Gastroesophageal sphincter (tissue), 4 donors: ENCODE measurements around the gene EMB. TPM values are rescaled to one million over a fixed set of nuclear protein-coding genes. Genes with fewer than 3 reads are reported as not detected.
A peak's percentile ranks its signal among the peaks of the same experiment; 100 is the strongest.
"Not testable (repeated sequence)": the region's sequence is repeated elsewhere in the genome, so short reads cannot be mapped to it uniquely, and the experiment has no call there.

Source experiments
- ATAC-seq: fragments of 150-250 bp; one replicate; pipeline ENCODE4 v1.9.1; 2016; ENCODE audit warnings: mild to moderate bottlenecking, moderate library complexity
- H3K27ac ChIP-seq, 4 donors: fragments of 200-600 bp; sonication (generic) in 3 of 4; 1 replicate in 3 of 4; 2 replicates in 1 of 4; pipeline ENCODE4 v1.5.1; 2016 to 2019
- H3K27me3 ChIP-seq: fragments of 200-600 bp; sonication (generic); one replicate; pipeline ENCODE4 v1.5.1; 2019
- H3K36me3 ChIP-seq, 2 donors: fragments of 200-600 bp; sonication (generic); one replicate each; pipeline ENCODE4 v1.5.1; 2019; ENCODE audit warnings: control low read depth in 1 of 2
- H3K4me1 ChIP-seq, 3 donors: fragments of 200-600 bp; sonication (generic); 1 replicate in 2 of 3; 2 replicates in 1 of 3; pipeline ENCODE4 v1.5.1; 2016 to 2019; ENCODE audit warnings: control low read depth in 2 of 3
- H3K4me3 ChIP-seq, 2 donors: fragments of 200-600 bp; sonication (generic); one replicate each; pipeline ENCODE4 v1.5.1; 2019; ENCODE audit warnings: mild to moderate bottlenecking in 1 of 2, moderate library complexity in 1 of 2
- H3K9me3 ChIP-seq, 3 donors: fragments of 200-600 bp; sonication (generic); one replicate each; pipeline ENCODE4 v1.5.1; 2017 to 2019; ENCODE audit warnings: control low read depth in 2 of 3
- CTCF ChIP-seq, 4 experiments: fragments of 200-600 bp in 2 of 4; fragments of 450-650 bp in 2 of 4; sonication (generic) in 1 of 4; IDR thresholded peaks; one replicate each; pipeline ENCODE4 v1.5.1; 2017 to 2019; ENCODE audit warnings: antibody characterized with exemption in 4 of 4, mild to moderate bottlenecking in 2 of 4, moderate library complexity in 2 of 4
- EP300 ChIP-seq: sonication (generic); formaldehyde crosslinking; IDR thresholded peaks from one replicate; pipeline ENCODE4 v1.6.1; 2017; ENCODE audit warnings: antibody characterized with exemption, mild to moderate bottlenecking
- POLR2A ChIP-seq, 2 donors: fragments of 450-650 bp; IDR thresholded peaks; one replicate each; pipeline ENCODE4 v1.6.1; 2017; ENCODE audit warnings: antibody characterized with exemption in 2 of 2, mild to moderate bottlenecking in 2 of 2, moderate library complexity in 1 of 2
- POLR2AphosphoS5 ChIP-seq: sonication (generic); formaldehyde crosslinking; IDR thresholded peaks from one replicate; pipeline ENCODE4 v1.6.1; 2017; ENCODE audit warnings: antibody characterized with exemption
- WGBS, 2 donors: methylation state at CpG; one replicate each; pipeline ENCODE4 v1.1.5; 2018; ENCODE audit warnings: low coverage in 1 of 2; 5-methylcytosine and 5-hydroxymethylcytosine counted together
- total RNA-seq, 4 donors: library from RNA; depleted of rRNA; stranded (reverse); fragments of >200 nt; gene quantifications; one replicate each; pipeline ENCODE4 v1.1.0, GENCODE V29; 2016

The EMB gene
- total RNA-seq, 4 donors from 2014 or later, result 5.2 to 31.2 (median 15.3) TPM

GRCh38 chr5:50447941-50448340, 6.9 kb upstream of the EMB start:
- H3K36me3 ChIP-seq, result no peaks in the 10 kb centered on the region
- TF ChIP-seq POLR2AphosphoS5 (no peak), CTCF (IDR thresholded peaks at IDR 0.05) (no peak), POLR2A (IDR thresholded peaks at IDR 0.05) (no peak), EP300 (no peak)
- H3K27ac ChIP-seq, result no peak overlapping the region
- ATAC-seq, result no peak
- H3K9me3 ChIP-seq, result peaks cover 0 to under 1% (median 0%) of the 10 kb centered on the region in 3 donors
- no peak overlapping the region for H3K4me3 ChIP-seq
- no peaks in the 10 kb centered on the region for H3K4me1 ChIP-seq
- 90 to 100% methylated on average over 2 to 5 of the region's 7 CpGs for WGBS, 2 donors
- no peaks in the 10 kb centered on the region for H3K27me3 ChIP-seq

- Histone ChIP-seq H3K27me3 (no peaks in the 10 kb centered on the region), H3K36me3 (no peaks in the 10 kb centered on the region), H3K4me3 (no peak overlapping the region), H3K9me3 (no peaks in the 10 kb centered on the region), H3K27ac (no peak overlapping the region), H3K4me1 (no peaks in the 10 kb centered on the region)
- TF ChIP-seq POLR2A (IDR thresholded peaks at IDR 0.05) (no peak), CTCF (IDR thresholded peaks at IDR 0.05) (no peak), POLR2AphosphoS5 (no peak), EP300 (no peak)
- no peak for ATAC-seq
Measured at GRCh38 chr5:50447228-50447627, 6.1 kb upstream of the EMB start.

DNA sequence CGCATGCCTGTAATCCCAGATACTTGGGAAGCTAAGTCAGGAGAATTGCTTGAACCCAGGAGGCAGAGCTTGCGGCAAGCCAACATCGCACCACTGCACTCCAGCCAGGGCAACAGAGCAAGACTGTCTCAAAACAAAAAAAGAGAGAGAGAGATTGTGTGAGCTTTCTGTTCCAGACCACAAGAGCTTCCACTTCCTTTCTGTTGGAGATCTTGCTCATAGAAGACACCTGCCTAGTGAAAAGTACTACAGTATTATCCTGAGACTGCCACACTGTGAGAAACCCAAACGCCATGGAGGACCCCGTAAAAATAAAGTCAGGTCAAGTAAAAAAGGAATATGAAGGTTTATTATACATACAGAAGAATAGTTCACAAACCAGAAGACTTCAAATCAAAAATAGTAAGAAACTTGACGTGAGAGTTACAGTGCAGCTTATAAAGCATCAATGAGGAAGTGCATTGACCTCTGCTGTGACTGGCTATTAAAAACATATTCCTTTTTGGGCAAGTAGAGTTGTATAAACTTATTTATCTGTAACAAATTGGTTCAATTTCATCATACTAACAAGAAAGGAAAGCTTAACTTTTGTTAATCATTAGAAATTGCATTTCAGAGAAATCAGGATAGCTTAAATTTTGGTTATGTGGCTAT, 4.3 kb upstream of the EMB start:
- no peak for ATAC-seq
- 76 to 92% methylated on average over 6 of the region's 6 CpGs for WGBS, 2 donors
- peaks cover 0 to 10% (median 0%) of the 10 kb centered on the region in 3 donors for H3K4me1 ChIP-seq
- H3K9me3 ChIP-seq, result no peaks in the 10 kb centered on the region
- H3K27me3 ChIP-seq, result peaks cover 10% of the 10 kb centered on the region
- no peaks in the 10 kb centered on the region for H3K36me3 ChIP-seq
- H3K4me3 ChIP-seq, result no peak overlapping the region
- H3K27ac ChIP-seq, result no peak overlapping the region
- no peak for TF ChIP-seq CTCF (IDR thresholded peaks at IDR 0.05)

DNA sequence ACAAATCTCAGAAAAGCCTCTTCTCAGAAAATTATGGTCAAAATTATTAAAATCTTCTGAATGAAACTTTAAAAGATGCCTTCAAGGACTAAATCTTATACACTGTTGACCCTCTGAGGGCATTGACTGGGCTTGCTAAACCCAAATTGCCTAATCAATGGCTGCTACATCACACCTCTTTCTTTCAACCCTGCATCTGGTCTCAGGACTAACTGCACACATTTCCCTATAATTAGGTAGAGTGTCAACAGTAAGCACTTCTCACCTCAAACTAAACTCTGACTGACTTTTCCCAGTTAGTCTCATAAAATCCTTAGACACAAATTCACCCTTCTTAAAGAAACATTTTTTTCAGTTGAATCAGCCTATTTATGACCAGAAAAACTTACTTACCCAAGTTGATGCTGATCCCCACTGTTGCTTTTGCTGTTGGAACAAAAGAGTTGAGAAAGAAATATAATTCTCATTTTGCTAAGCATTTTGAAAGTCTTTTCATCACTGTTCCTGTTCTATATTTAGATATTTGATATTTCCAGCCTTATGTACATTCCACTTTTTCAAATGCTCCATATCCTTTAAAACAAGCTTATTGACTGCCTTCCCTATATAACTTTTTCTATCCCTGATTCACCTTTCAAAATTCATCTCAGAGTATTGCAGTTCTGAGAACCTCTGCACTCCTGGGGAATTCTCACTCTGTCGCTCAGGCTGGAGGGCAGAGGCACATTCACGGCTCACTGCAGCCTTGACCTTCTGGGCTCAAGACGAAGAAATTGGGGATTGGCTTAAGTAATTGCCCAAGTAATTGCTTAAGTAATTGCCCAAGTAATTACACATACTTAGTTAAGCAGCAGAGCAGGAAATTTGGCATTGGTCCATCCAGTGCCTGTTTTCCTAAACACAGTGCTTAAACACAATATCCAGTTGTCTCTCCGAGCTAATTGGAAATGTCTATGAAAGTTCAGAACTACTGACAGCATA, 1.8 kb upstream of the EMB start:
- ATAC-seq, H3K4me1 ChIP-seq, H3K9me3 ChIP-seq, H3K4me3 ChIP-seq, H3K36me3 ChIP-seq, H3K27ac ChIP-seq: not testable (repeated sequence)
- H3K27me3 ChIP-seq, result peaks cover 24% of the 10 kb centered on the region
- 29 to 35% methylated on average over 2 to 4 of the region's 4 CpGs for WGBS, 2 donors

- peak; percentile 4 for ATAC-seq
- peak overlapping the region; percentile 41 to 52 for H3K4me3 ChIP-seq
- peak overlapping the region in 3 of 4 donors; percentile 43 to 69 (median 59) for H3K27ac ChIP-seq
- H3K36me3 ChIP-seq, result no peaks in the 10 kb centered on the region
- peaks cover 24% of the 10 kb centered on the region for H3K27me3 ChIP-seq
- 12 to 25% methylated on average over 8 to 9 of the region's 9 CpGs for WGBS, 2 donors
- H3K4me1 ChIP-seq, result peaks cover 0 to 10% (median 0%) of the 10 kb centered on the region in 3 donors
- no peaks in the 10 kb centered on the region for H3K9me3 ChIP-seq
- no peak for TF ChIP-seq CTCF (IDR thresholded peaks at IDR 0.05)
- no peak for TF ChIP-seq EP300
- TF ChIP-seq POLR2A (IDR thresholded peaks at IDR 0.05), result no peak
- TF ChIP-seq POLR2AphosphoS5, result no peak
Measured at GRCh38 chr5:50441493-50441955, 436 bp upstream of the EMB start.
